Measurements from ENCODE around the gene ADAMTS9. TPM values are rescaled to one million over a fixed set of nuclear protein-coding genes. Genes with fewer than 3 reads are reported as not detected.

The ADAMTS9 gene
- total RNA-seq, 1 donor from 2014 or later = 47.7 TPM

DNA sequence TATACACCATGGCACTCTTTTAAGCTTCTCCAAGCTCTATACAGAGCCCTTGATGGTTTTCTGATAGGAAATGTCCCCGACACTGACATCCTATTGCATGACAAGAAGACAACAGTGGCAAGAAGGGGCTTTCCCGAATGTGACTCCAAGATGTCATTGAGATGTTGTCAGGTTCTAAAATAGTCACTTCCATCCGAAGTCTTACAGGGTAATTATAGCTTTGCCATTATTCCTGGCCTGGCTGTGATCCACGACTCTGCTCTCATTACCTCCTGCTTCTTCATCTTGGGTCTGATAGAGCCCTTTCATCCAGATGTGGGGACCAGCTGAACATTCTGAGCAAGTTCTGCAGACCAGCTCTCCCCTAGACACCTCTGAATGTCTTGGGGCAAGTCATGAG lies 40.6 kb upstream of the ADAMTS9 start:
- H3K27me3 ChIP-seq = no peaks in the 10 kb centered on the region
- H4K20me1 ChIP-seq (ENCODE audit: low read depth) = no peaks in the 10 kb centered on the region
- peaks cover 17% of the 10 kb centered on the region for H3K4me1 ChIP-seq
- no peak overlapping the region for H3K4me3 Mint-ChIP-seq
- no peak overlapping the region for H3K4me2 ChIP-seq
- no peaks in the 10 kb centered on the region for H3K79me2 ChIP-seq (ENCODE audit: low read depth)
- H3K27ac ChIP-seq = no peak overlapping the region
- H2AFZ ChIP-seq (replicated peaks) = no peak overlapping the region
- no peaks in the 10 kb centered on the region for H3K9me3 ChIP-seq (ENCODE audit: low read depth)
- H3K27ac Mint-ChIP-seq = no peak overlapping the region
- H3K27me3 Mint-ChIP-seq (ENCODE audit: insufficient read depth, low read depth) = peaks cover 4% of the 10 kb centered on the region
- peaks cover 8% of the 10 kb centered on the region for H3K4me1 Mint-ChIP-seq
- no peaks in the 10 kb centered on the region for H3K36me3 ChIP-seq
- H3K9ac ChIP-seq = no peak overlapping the region
- peaks cover 16% of the 10 kb centered on the region for H3F3A ChIP-seq (ENCODE audit: low read depth)
- no peak overlapping the region for H3K4me3 ChIP-seq
- no peaks in the 10 kb centered on the region for H3K36me3 Mint-ChIP-seq
- TF ChIP-seq, protein P1, sequence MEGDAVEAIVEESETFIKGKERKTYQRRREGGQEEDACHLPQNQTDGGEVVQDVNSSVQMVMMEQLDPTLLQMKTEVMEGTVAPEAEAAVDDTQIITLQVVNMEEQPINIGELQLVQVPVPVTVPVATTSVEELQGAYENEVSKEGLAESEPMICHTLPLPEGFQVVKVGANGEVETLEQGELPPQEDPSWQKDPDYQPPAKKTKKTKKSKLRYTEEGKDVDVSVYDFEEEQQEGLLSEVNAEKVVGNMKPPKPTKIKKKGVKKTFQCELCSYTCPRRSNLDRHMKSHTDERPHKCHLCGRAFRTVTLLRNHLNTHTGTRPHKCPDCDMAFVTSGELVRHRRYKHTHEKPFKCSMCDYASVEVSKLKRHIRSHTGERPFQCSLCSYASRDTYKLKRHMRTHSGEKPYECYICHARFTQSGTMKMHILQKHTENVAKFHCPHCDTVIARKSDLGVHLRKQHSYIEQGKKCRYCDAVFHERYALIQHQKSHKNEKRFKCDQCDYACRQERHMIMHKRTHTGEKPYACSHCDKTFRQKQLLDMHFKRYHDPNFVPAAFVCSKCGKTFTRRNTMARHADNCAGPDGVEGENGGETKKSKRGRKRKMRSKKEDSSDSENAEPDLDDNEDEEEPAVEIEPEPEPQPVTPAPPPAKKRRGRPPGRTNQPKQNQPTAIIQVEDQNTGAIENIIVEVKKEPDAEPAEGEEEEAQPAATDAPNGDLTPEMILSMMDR (IDR thresholded peaks at IDR 0.05) = no peak
- TF ChIP-seq EZH2phosphoT487 (IDR thresholded peaks at IDR 0.05) (no peak), EZH2 (IDR thresholded peaks at IDR 0.05) (no peak)
- no peak for DNase-seq (ENCODE audit: low spot score)
- no peaks in the 10 kb centered on the region for H3K9me3 Mint-ChIP-seq

DNA sequence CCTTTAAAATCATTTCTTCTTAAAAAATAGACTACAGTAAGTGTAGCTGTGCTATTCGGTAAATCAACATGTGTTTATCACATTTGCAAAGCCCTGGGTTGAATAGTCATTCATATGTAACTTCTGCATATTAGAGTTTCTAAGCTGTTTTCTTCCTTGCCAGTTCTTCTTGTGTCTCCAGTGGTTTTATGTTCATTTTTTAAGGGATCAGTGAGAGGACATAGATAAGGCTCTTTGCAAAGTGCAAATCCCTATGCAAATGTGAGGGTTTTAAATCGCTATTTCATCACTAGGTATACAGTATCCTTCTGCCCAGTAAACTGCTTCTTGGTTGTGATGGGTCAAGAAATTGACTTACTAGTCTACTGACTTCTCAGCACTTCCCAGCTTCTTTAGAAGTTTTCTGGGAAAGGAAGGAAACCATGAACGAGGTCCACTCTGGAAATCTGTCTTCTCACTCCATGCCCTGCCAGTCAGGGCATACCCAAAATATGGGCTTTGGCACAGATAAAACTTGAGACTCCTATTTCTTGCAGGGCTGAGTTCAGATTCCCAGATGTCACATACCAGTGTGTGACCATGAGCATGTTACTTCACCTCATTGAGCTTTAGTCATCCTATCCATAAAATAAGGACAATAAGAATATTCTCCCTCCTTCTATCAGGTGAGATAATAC lies 38.8 kb upstream of the ADAMTS9 start:
- H3K9me3 Mint-ChIP-seq = no peaks in the 10 kb centered on the region
- no peak overlapping the region for H2AFZ ChIP-seq (replicated peaks)
- H3K36me3 Mint-ChIP-seq = no peaks in the 10 kb centered on the region
- no peak overlapping the region for H3K27ac ChIP-seq
- no peaks in the 10 kb centered on the region for H3K9me3 ChIP-seq (ENCODE audit: low read depth)
- H3F3A ChIP-seq (ENCODE audit: low read depth) = peaks cover 16% of the 10 kb centered on the region
- H3K27ac Mint-ChIP-seq = no peak overlapping the region
- H3K9ac ChIP-seq = no peak overlapping the region
- H3K4me2 ChIP-seq = no peak overlapping the region
- no peaks in the 10 kb centered on the region for H3K79me2 ChIP-seq (ENCODE audit: low read depth)
- TF ChIP-seq EZH2phosphoT487 (IDR thresholded peaks at IDR 0.05) (no peak), EZH2 (IDR thresholded peaks at IDR 0.05) (no peak)
- TF ChIP-seq, protein P1 (IDR thresholded peaks at IDR 0.05) = no peak
- no peak overlapping the region for H3K4me3 ChIP-seq
- H3K27me3 ChIP-seq = no peaks in the 10 kb centered on the region
- no peak overlapping the region for H3K4me3 Mint-ChIP-seq
- H3K4me1 ChIP-seq = peaks cover 17% of the 10 kb centered on the region
- no peak for DNase-seq (ENCODE audit: low spot score)
- H3K4me1 Mint-ChIP-seq = peaks cover 8% of the 10 kb centered on the region
- H4K20me1 ChIP-seq (ENCODE audit: low read depth) = no peaks in the 10 kb centered on the region
- peaks cover 2% of the 10 kb centered on the region for H3K27me3 Mint-ChIP-seq (ENCODE audit: insufficient read depth, low read depth)
- H3K36me3 ChIP-seq = no peaks in the 10 kb centered on the region

DNA sequence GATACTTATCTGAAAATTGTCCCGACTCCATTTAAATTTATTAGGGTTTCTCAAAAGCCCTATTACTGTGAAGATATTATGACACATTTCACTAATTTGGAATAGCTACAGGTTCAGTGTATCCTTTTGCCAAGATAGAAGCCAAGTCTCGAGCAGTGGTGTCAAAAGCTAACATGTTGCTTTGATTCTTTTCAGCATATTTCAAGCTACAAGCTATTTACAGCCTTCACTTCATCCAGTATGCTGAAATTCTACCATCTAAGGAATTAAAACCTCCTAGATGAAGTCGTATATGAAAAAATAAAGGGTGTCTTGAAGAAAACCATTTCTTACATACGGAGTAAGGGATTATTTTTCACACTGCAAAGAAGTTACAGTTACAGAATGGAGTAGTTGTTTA lies 31.2 kb upstream of the ADAMTS9 start:
- no peaks in the 10 kb centered on the region for H3K27me3 ChIP-seq
- Mint-ChIP-seq H3K4me3 (no peak overlapping the region), H3K27me3 (ENCODE audit: insufficient read depth, low read depth) (peaks cover 2% of the 10 kb centered on the region), H3K36me3 (no peaks in the 10 kb centered on the region), H3K4me1 (no peaks in the 10 kb centered on the region), H3K27ac (no peak overlapping the region), H3K9me3 (no peaks in the 10 kb centered on the region)
- H3K4me3 ChIP-seq = no peak overlapping the region
- no peaks in the 10 kb centered on the region for H3K79me2 ChIP-seq (ENCODE audit: low read depth)
- H2AFZ ChIP-seq (replicated peaks) = no peak overlapping the region
- DNase-seq (ENCODE audit: low spot score) = no peak
- no peaks in the 10 kb centered on the region for H3K9me3 ChIP-seq (ENCODE audit: low read depth)
- no peaks in the 10 kb centered on the region for H4K20me1 ChIP-seq (ENCODE audit: low read depth)
- no peak overlapping the region for H3K27ac ChIP-seq
- H3F3A ChIP-seq (ENCODE audit: low read depth) = no peaks in the 10 kb centered on the region
- TF ChIP-seq EZH2 (IDR thresholded peaks at IDR 0.05) (no peak), EZH2phosphoT487 (IDR thresholded peaks at IDR 0.05) (no peak)
- TF ChIP-seq, protein P1 (IDR thresholded peaks at IDR 0.05) = no peak
- no peak overlapping the region for H3K9ac ChIP-seq
- no peaks in the 10 kb centered on the region for H3K36me3 ChIP-seq
- no peak overlapping the region for H3K4me2 ChIP-seq
- no peaks in the 10 kb centered on the region for H3K4me1 ChIP-seq

Data from neural progenitor cell (in vitro differentiated cells).